ENCODE data around the gene SYT12. TPM values are rescaled to one million over a fixed set of nuclear protein-coding genes. Genes with fewer than 3 reads are reported as not detected.
"Not testable (repeated sequence)": the region's sequence is repeated elsewhere in the genome, so short reads cannot be mapped to it uniquely, and the experiment has no call there.

The SYT12 gene
- total and polyA plus RNA-seq, 2 donors (not counting 1 experiment from before 2014, with no cell fraction given) = not detected

DNA sequence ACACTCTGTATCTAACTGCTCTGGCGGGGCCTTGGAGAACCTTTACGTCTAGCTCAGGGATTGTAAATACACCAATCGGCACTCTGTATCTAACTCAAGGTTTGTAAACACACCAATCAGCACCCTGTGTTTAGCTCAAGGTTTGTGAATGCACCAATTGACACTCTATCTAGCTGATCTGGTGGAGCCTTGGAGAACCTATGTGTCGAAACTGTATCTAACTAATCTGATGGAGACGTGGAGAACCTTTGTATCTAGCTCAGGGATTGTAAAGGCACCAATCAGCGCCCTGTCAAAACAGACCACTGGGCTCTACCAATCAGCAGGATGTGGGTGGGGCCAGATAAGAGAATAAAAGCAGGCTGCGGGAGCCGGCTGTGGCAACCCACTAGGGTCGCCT lies 33.6 kb upstream of the SYT12 start:
- H3K27me3 ChIP-seq (replicated peaks in 1 of 4; ENCODE audit: control extremely low read depth in 1 of 4, control insufficient read depth in 3 of 4, insufficient read depth in 4 of 4, low read length in 3 of 4); H3K27ac ChIP-seq (ENCODE audit: low read length in 2 of 2); H3K9me3 Mint-ChIP-seq (ENCODE audit: insufficient read depth); ATAC-seq (ENCODE audit: low read depth); H3K9me3 ChIP-seq (ENCODE audit: control extremely low read depth in 1 of 3, control insufficient read depth in 2 of 3, insufficient read depth in 1 of 3, low read length in 2 of 3); H3K27ac Mint-ChIP-seq; H3K4me3 ChIP-seq (ENCODE audit: control extremely low read depth in 1 of 5, extremely low read depth in 1 of 5, insufficient read depth in 1 of 5, low read depth in 2 of 5, low read length in 4 of 5); POLR2A ChIA-PET; H4K20me1 ChIP-seq (ENCODE audit: control insufficient read depth, insufficient read depth, low read length, poor library complexity, severe bottlenecking); DNase-seq; CTCF ChIA-PET; intact Hi-C loops (cut with micrococcal nuclease); H3K36me3 ChIP-seq (replicated peaks in 1 of 2; ENCODE audit: control extremely low read depth in 1 of 2, control insufficient read depth in 1 of 2, extremely low read depth in 1 of 2, insufficient read depth in 2 of 2, low read length in 1 of 2); H3K4me2 ChIP-seq (replicated peaks; ENCODE audit: low read depth, low read length, poor library complexity, severe bottlenecking); H3K4me3 Mint-ChIP-seq; H3K4me1 Mint-ChIP-seq; H3K79me2 ChIP-seq (ENCODE audit: control insufficient read depth, insufficient read depth, low read length); H3K9ac ChIP-seq (ENCODE audit: low read length); H2AFZ ChIP-seq (ENCODE audit: insufficient read depth, low read depth, low read length, poor library complexity, severe bottlenecking); H3K4me1 ChIP-seq (ENCODE audit: control insufficient read depth in 2 of 2, insufficient read depth in 2 of 2, low read length in 2 of 2): not testable (repeated sequence)
- WGBS (ENCODE audit: insufficient coverage) = 88% methylated on average over 7 of the region's 9 CpGs
- H3K27me3 Mint-ChIP-seq = peaks cover 39% of the 10 kb centered on the region

DNA sequence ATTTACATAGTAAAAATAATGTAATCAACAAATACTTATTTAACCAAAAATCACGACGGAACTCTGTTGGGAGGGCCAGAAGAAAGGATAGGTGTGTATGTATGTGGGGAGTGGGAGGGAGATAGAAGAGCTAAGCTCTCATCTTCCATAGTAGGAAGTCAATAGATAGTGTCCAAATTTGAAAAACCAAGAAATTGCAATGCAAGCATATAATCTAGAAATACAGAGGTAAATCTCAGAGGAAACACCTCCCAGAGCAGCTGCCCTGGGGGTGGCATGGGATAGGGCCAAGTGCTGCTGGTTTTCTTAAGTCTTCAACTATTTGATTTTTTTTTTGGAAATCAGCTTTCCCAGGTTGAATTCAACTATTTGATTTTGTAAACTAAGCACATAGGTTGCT lies 30.9 kb upstream of the SYT12 start:
- H3K4me1 Mint-ChIP-seq = no peaks in the 10 kb centered on the region
- Histone ChIP-seq H3K36me3 (replicated peaks in 1 of 2; ENCODE audit: control extremely low read depth in 1 of 2, control insufficient read depth in 1 of 2, extremely low read depth in 1 of 2, insufficient read depth in 2 of 2, low read length in 1 of 2) (no peaks in the 10 kb centered on the region), H3K9ac (ENCODE audit: low read length) (no peak overlapping the region), H2AFZ (ENCODE audit: insufficient read depth, low read depth, low read length, poor library complexity, severe bottlenecking) (no peak overlapping the region), H3K79me2 (ENCODE audit: control insufficient read depth, insufficient read depth, low read length) (no peaks in the 10 kb centered on the region), H3K9me3 (ENCODE audit: control extremely low read depth in 1 of 3, control insufficient read depth in 2 of 3, insufficient read depth in 1 of 3, low read length in 2 of 3) (no peaks in the 10 kb centered on the region), H3K27ac (ENCODE audit: low read length in 2 of 2) (no peak overlapping the region), H3K4me3 (ENCODE audit: control extremely low read depth in 1 of 5, extremely low read depth in 1 of 5, insufficient read depth in 1 of 5, low read depth in 2 of 5, low read length in 4 of 5) (no peak overlapping the region), H4K20me1 (ENCODE audit: control insufficient read depth, insufficient read depth, low read length, poor library complexity, severe bottlenecking) (no peaks in the 10 kb centered on the region), H3K4me2 (replicated peaks; ENCODE audit: low read depth, low read length, poor library complexity, severe bottlenecking) (no peak overlapping the region), H3K4me1 (ENCODE audit: control insufficient read depth in 2 of 2, insufficient read depth in 2 of 2, low read length in 2 of 2) (no peaks in the 10 kb centered on the region), H3K27me3 (replicated peaks in 1 of 4; ENCODE audit: control extremely low read depth in 1 of 4, control insufficient read depth in 3 of 4, insufficient read depth in 4 of 4, low read length in 3 of 4) (peaks cover 0 to 7% (median 0%) of the 10 kb centered on the region in 4 experiments)
- DNase-seq (no peak), ATAC-seq (ENCODE audit: low read depth) (no peak)
- WGBS (ENCODE audit: insufficient coverage) = no CpG with 5 or more reads among the region's 2 CpGs
- H3K4me3 Mint-ChIP-seq = no peak overlapping the region
- intact Hi-C loops (cut with micrococcal nuclease) = no loop called here
- no peaks in the 10 kb centered on the region for H3K9me3 Mint-ChIP-seq (ENCODE audit: insufficient read depth)
- no peak overlapping the region for H3K27ac Mint-ChIP-seq
- CTCF ChIA-PET = interaction anchor here (0.8 kb wide), 1 partner anchor 157 kb away, joined by 3 read pairs; no protein-coding TSS in a partner anchor
- POLR2A ChIA-PET = no interaction called here
- TF ChIP-seq, protein P1, sequence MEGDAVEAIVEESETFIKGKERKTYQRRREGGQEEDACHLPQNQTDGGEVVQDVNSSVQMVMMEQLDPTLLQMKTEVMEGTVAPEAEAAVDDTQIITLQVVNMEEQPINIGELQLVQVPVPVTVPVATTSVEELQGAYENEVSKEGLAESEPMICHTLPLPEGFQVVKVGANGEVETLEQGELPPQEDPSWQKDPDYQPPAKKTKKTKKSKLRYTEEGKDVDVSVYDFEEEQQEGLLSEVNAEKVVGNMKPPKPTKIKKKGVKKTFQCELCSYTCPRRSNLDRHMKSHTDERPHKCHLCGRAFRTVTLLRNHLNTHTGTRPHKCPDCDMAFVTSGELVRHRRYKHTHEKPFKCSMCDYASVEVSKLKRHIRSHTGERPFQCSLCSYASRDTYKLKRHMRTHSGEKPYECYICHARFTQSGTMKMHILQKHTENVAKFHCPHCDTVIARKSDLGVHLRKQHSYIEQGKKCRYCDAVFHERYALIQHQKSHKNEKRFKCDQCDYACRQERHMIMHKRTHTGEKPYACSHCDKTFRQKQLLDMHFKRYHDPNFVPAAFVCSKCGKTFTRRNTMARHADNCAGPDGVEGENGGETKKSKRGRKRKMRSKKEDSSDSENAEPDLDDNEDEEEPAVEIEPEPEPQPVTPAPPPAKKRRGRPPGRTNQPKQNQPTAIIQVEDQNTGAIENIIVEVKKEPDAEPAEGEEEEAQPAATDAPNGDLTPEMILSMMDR (IDR thresholded peaks at IDR 0.05) = no peak
- no peak for TF ChIP-seq EZH2 (IDR thresholded peaks at IDR 0.05; ENCODE audit: borderline replicate concordance, insufficient read depth, low read depth, low read length, poor library complexity, severe bottlenecking)
- H3K27me3 Mint-ChIP-seq = peaks cover 27% of the 10 kb centered on the region

All from B cell (primary cell).